NCI-H2196 (cell line): ENCODE measurements around the gene DOCK8.
"Not testable (repeated sequence)": the region's sequence is repeated elsewhere in the genome, so short reads cannot be mapped to it uniquely, and the experiment has no call there.

Source experiments
- DNase-seq: peaks from one replicate; lab custom pipeline; 2025; ENCODE audit not compliant: unreplicated experiment; lab: John Stamatoyannopoulos, UW

Gene DOCK8

DNA sequence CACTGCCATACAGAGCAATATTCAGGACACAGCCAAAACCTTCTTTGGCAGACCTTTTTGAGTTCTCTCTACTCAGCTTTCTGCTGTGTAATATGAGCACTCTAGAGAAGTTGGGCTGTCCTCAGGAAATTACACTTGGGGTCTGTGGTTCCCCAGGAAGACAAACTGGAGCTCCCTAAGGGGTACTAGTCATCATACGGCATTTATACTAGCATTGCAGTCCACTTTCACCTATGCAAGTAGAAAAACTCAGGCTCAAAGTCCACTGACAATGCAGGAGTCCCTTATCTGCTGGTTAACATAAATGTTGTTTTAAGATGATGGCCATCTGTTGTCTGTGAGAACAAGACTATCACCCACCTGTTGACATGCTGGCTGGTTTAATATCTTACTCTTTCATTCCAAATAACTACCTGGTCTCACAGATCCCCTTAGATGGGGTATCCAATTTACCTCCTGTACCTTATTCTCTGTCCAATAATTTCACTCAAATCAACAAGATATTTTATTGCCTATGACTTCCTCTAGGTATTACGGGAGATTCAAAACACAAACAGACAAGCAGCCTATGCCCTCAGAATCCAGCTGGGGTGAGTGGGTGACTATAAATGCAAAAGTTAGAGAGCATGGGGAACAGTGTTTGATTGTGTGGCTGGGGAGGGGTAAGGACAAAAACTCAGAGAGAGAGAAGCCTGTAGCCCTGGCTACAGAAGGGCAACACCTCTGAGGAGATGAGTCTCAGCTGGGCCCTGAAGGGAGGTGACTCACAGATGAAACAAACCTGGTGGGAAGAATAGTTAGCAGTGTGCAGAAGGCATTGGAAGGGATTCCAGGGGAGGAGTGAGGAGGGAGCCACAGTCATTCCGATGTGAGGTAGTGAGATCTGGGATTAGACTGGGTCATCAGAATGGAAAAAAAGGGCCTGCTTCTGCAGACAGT lies 10.2 kb downstream of the DOCK8 start:
- DNase-seq, result no peak

DNA sequence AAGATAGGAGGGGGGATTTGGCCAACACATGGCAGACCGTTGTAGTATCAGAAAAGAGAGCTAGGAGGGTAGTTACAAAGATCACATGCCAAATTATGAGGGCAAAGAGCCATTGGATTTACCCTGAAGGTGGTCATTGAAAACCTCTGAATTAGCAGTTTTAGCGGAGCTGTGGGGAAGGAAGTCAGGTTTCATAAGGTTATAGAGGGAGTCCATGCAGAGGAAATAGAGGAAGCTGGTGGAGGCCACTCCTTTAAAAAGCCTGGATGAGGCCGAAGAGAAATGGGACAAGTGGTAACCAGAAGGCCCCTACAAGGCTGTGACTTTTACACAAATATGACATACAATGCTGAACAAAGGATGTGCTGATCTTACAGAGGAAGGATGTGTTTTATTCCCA lies 13.2 kb downstream of the DOCK8 start:
- no peak for DNase-seq

DNA sequence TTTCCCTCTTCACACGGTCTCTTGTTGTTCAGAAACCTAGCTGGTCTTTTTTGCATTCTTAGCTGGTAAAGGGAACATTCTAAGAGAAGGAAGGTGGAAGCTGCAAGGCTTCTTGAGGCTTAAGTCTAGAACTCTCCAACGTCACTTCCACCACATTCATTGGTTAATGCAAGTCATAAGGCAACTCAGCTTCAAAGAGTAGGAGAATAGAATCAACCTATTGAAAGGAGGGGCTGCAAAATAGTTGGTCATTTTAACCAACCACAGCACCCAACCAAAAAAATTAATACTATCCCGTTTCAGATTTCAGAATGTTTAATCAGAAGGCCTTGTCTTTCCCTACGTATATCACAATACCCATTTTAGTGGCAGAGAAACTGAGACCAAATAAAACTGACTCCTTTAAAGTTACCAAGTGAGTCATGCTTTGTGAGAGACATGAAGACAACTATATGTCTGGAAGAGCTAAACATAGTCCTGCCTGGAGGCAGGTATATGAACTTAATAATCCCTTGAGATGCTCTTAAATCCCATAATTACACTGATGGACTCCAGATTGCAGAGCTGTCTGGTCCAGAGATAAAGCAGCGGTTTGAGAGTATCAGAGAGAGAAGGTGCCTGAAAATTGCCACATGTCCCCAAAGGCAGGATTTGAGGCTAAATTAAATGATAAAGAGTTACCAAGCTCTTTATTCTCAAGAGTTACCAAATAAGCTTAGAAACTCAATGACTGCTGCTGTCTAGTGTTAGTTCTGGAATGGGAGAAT lies 14.4 kb downstream of the DOCK8 start:
- DNase-seq, result no peak

DNA sequence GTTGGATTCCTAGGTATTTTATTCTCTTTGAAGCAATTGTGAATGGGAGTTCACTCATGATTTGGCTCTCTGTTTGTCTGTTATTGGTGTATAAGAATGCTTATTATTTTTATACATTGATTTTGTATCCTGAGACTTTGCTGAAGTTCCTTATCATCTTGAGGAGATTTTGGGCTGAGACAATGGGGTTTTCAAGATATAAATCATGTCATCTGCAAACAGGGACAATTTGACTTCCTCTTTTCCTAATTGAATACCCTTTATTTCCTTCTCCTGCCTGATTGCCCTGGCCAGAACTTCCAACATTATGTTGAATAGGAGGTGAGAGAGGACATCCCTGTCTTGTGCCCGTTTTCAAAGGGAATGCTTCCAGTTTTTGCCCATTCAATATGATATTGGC lies 17.0 kb downstream of the DOCK8 start:
- not testable (repeated sequence) for DNase-seq

DNA sequence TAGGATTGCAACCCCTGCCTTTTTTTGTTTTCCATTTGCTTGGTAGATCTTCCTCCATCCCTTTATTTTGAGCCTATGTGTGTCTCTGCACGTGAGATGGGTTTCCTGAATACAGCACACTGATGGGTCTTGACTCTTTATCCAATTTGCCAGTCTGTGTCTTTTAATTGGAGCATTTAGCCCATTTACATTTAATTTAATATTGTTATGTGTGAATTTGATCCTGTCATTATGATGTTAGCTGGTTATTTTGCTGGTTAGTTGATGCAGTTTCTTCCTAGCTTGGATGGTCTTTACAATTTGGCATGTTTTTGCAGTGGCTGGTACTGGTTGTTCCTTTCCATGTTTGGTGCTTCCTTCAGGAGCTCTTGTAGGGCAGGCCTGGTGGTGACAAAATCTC lies 19.0 kb downstream of the DOCK8 start:
- not testable (repeated sequence) for DNase-seq

DNA sequence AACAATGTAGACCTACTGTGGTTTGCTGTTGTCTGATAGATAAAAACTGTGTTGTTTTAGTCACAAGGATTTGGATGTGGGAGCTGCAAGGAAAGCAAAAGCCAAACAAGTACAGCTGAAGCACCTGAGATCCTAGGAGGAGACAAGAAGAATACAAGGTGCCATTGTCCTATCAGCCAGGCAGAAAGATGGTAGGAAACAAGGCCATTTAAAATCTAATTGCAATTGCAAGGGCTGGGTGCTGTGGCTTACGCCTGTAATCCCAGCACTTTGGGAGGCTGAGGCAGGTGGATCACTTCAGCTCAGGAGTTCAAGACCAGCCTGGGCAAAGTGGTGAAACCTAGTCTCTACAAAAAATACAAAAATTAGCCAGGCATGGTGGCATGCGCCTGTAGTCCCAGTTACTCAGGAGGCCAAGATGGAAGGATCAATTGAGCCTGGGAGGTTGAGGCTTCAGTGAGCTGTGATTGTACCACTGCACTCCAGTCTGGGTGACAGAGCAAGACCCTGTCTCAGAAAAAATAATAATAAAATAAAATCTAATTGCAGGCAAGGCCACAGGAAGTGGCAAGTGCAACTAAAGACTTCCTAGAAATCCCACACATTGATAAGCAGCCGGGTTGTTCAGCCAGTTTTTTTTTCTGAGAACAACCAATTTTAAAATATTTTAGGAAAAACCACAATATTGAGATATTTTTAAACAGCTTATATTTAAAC lies 22.6 kb downstream of the DOCK8 start:
- DNase-seq, result no peak

DNA sequence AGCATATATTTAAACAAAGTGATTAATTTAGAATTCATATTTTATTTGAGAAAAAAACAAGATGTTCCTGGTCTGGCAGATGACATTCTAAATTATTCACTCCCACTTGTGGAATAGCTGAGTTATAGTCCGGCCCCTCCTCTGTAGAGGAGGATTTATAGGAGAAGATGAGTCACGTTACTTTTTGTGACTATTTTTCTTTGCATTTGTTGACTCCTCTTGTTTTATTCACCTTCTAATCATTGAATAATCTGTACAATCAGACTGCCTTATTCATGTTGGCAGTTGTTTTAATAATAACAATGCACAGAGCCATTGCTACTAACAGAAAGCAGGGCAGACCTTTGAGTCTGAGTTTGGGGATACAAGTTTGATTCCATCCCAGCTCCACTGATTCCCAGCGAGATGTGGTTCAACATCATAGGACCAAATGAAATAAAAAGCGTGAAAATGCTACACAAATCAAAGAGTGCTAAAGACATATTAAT lies 23.2 kb downstream of the DOCK8 start:
- DNase-seq, result no peak

DNA sequence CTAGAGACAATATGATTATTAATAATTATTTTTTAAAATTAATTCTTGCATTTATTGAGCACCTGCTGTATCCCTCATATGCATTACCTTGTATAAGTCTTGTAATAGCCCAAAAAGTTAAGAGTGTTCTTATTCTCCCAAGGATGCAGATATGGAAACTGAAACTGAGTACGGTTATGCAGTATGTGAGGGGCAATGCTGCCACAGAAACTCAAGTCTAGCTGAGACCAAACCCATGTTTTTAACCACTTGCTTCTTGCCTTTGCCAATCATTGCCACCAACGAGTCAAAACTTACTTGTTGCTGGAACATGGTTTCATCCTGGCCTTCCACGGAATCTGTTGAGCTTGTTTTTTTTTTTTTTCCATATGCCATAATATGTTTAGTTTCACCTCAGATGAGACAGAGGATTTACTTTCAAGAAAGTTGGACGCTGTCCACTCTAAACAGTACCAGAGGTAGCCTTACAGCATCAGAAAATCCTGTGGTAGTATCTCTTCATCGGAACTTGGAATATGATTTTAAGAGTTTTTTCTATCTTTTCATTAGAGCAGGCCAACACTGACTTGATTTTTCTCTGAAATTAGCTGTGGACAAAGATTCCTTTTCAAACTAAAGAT lies 27.9 kb downstream of the DOCK8 start:
- no peak for DNase-seq

DNA sequence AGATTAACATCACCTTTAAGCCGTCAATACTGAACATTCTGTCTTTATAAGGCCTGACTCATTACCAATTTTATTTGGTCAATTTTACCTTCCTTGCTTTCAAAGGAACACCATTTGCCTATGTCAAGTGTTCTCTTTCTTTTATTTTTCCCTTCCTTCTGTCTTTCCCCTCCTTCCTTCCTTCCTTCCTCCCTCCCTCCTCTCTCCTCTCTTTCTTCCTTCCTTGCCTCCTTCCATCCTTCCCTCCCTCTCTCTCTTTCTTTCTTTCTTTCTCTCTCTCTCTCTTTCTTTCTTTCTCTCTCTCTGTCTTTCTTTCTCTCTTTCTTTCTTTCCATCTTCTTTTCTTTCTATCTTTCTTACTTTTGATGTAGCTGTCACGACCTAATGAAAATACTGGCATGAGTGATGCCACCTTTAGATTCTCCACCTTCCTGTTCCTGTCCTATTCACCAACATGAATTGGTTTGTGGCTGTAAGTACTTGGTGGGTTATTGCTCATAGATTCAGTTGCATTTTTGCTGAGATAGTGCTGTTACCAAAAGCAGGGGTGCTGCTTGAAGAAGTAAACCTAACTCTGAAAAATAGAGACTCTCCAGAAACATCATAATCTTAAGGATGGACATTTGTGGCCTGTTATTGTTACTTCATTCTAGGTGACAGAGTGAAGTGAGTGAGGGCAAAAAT lies 33.8 kb downstream of the DOCK8 start:
- DNase-seq, result no peak

DNA sequence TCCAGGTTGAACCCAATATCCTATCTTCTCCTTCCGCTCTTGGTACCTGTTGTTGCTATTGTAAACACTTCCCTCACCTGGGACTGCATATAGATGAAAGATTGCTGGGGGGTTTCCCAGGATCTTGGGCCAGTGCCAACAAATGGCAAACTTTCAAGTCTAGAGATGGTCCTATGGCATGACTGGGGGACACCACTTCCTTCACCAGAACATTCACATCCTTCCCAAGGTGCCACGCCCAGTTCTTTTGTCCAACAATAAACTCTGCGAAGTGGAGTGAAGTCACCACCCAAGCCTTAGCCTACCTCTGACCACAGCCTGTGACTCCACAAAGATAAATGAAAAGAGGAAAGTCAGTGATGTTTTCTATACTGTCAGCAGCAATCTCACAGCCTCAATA lies 34.4 kb downstream of the DOCK8 start:
- DNase-seq, result no peak

DNA sequence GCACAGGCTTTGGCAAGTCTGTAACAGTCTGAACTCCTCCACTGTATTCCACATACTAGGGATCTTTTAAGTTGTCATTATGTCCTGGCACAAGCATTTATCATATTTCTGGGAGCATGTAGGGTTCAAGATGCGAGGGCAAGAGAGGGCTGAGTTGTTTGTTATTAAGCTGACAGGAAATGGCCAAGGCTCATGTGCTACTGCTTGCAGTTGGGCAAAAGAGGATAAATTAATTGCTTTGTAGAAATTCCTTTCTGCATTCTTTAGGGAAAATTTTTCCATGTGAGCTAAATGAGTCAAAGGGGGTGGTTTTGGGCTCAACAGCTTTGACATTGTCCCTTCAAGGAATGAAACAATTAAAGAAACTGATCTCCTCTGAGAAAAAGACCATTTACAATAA lies 35.4 kb downstream of the DOCK8 start:
- no peak for DNase-seq

DNA sequence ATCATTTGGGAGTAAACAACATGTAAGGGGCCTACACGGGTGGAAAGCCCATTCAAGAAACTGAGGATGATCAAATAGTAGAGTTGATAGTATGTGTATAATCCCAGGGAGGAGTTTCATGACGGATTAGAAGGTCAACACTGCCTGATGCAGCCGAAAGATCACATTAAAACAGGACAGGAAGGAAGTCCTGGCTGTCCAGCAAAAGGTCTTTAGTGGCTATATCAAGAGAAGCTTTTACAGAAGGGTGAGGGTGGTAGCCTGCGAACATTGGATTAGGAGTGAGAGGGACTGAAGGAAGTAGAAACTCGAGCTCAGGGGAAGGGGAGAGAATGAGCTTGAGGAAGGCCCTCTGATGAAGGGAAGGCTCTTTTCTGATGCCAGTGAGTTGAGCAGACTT lies 36.0 kb downstream of the DOCK8 start:
- DNase-seq, result no peak

DNA sequence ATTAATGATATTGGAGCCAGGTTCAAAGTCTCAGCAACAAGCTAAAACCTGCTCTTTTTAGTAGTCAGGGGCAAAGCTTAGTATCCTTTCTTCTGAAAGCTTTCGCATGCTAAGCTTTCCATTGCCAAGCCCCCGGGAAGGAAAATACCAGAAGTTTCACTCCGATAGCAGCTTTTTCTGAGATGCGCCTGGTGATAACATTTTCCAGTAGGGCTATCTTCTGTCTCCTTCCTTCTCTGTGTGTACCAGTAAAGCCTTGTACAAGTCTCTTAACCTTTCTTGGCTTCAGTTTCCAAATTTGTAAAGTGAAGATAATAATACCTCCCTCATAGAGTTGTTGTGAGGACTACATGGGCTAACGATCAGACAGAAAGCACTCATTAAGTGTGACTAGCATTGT lies 36.7 kb downstream of the DOCK8 start:
- no peak for DNase-seq

DNA sequence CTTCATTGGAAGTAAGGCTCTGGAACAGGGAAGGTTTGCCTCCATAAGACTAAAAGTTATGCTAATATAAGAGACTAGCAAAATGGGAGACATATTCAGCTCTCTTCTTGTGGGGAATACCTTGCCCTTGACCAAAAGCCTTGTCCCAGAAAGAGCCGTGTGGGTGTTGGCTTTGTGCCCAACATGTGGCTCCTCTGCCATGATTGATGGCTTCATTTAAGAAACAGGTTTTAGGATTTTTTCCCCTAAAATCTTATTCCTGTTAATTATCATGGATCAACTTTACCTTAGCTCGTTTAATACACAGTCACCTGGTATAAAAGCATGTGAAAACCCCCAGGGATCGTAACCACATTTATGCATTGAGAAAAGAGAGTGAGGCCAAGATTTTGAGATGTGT lies 38.9 kb downstream of the DOCK8 start:
- DNase-seq, result no peak

DNA sequence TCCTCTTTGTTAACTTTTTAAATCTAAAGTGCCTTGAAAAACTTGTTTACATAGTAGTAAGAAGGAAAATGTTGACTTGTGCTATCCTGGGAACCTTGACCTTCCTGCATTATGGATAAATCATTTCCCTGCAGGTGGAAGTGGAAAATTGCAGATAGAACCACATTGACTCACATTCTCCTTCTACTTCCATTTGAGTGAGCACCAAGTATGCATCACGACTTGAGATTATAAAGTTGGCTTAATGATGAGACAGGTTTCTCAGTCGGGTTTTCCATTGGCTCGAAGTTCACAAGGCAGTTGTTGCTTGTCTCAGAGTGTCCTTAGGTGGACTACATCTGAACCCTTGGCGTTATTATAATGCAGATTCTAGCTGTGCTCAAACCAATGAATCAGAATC lies 39.9 kb downstream of the DOCK8 start:
- DNase-seq, result no peak

DNA sequence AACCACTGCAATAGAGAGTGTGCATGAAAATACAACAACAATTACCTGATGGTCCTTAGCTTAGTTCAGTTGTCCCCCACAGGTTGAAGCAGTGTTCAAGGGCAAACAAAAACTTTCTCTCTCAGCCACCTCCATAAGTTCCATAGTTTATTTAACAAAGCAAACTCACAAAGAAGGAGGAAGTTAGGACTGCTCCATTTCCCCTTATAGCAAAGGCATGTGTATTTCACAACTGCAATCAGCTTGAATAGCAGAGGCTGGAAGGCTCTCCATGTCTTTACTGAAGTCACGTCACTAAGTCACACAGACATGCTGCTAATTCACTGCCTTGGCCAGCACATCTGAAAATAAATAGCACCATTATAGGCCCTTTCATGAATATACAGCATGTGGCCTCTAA lies 43.3 kb downstream of the DOCK8 start:
- DNase-seq, result no peak

DNA sequence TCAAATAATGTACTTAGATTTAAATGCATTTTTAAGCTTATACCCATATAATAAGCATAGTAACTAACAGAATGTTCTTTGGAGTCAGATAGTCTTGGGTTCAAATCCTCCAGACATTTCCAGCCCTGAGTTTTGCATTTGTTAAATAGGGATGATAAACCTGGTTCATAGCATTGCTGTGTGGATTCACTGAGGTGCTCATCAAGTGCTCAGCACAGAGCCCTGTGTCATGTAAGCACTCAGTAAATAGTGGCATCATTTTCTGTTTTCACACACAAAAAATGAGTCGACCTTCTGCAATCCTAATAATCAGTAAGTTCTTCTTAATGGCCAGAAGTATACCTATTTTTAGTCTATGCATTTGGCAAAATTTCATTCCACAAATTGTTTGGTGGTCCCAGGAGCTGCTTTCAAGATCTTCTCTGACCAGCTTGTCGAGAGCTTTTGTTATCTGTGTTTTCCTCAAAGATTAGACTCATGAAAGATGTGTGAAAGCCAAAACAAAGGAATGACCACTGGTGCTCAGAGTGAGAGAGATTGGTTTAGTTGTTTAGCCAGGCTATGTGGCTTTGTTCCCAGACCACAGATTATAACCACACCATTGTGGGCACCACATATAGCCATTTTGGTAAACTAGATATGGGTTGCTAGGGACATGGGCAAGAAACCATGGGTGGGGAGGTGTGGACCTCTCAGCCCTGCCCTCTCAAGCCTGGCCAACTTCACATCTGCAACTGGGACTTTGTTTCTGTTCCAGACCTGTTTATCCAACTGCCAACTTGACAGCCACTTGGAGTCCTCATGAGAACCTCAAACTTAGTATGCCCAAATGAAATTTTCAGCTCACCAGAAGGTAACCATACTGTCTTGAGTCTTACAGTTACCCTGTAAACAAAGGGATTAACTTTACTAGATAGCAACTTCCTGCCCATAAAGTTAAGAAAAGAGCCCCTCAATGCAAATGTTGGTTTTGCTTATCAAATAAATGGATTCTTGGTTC lies 45.0 kb downstream of the DOCK8 start:
- DNase-seq, result no peak

DNA sequence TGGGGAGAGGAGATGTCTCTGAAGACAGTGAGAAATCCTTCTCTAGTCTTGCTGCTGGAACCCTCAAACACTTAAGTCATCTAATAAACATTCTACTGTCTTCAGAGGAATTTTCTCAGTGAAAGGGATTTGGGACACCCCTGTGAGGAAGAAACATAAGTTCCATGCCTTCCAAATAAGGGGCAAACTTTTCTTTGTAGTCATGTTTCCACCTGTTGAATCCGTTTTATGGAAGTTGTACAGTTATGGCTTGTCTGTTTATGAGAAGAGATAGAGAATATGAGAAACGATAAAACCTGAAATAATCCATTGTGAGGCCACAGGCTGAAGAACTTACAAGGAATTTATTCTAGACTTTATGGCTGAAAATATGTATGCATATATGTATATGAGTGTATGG lies 49.6 kb downstream of the DOCK8 start:
- no peak for DNase-seq

DNA sequence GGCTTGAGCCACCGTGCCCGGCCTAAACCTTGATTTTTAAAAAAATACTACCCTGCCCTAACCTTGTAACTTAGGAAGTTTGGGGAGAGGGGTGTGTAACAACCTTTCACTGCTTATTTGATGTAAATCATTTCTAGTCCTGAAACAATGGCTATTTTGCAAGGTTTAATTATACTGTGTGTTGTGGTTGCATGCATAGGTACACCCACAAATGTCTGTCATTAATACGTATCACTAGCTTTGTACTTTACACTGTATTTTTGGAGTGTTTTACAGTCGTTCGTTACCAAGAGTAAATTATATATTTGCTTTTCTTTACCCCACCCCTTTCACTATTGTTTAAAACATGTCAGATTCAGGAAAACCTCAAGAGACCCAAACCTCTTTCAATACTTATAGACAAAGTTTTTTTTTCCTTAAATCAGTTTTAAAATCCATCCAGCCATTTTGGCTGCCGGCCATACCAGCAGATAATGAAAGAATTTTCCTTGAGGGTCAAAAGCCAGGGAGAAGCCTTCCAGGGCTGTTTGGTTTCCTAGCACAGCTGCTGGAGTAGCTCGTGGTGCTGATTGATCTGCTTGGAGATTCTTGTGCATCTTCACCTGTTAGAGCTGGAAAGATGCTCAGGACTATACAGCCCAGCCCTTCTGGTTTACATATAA lies 50.7 kb downstream of the DOCK8 start:
- no peak for DNase-seq
